HG03025 (cell line): ENCODE data around the gene TRPV2.

Experiments used
- ATAC-seq: cut with Tn5 transposase; IDR thresholded peaks from one replicate; pipeline ENCODE4 v1.9.1; 2021; ENCODE audit warnings: mild to moderate bottlenecking, moderate library complexity; ENCODE audit not compliant: unreplicated experiment, low FRiP score

The TRPV2 gene

DNA sequence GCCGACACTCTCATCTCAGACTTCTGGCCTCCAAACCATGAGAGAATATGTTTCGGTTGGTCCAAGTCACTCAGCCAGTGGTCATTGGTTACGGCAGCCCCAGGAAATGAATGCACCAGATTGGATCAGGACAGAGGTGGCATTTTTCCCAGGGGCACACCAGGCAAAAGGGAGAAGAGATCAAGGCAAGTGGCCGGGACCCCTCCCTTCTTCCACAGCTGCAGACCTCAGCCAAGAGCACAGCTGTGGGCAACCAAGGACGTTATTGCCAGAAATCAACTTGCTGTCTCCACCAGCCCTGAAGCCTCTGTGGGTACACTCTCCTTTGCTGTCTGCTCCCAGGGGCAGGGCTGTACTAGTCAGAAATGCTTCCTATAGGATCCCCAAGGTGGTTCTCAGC lies 55.9 kb downstream of the TRPV2 start:
- ATAC-seq, result no peak

- no peak for ATAC-seq
Measured at GRCh38 chr17:16472539-16472938, 57.2 kb downstream of the TRPV2 start.

DNA sequence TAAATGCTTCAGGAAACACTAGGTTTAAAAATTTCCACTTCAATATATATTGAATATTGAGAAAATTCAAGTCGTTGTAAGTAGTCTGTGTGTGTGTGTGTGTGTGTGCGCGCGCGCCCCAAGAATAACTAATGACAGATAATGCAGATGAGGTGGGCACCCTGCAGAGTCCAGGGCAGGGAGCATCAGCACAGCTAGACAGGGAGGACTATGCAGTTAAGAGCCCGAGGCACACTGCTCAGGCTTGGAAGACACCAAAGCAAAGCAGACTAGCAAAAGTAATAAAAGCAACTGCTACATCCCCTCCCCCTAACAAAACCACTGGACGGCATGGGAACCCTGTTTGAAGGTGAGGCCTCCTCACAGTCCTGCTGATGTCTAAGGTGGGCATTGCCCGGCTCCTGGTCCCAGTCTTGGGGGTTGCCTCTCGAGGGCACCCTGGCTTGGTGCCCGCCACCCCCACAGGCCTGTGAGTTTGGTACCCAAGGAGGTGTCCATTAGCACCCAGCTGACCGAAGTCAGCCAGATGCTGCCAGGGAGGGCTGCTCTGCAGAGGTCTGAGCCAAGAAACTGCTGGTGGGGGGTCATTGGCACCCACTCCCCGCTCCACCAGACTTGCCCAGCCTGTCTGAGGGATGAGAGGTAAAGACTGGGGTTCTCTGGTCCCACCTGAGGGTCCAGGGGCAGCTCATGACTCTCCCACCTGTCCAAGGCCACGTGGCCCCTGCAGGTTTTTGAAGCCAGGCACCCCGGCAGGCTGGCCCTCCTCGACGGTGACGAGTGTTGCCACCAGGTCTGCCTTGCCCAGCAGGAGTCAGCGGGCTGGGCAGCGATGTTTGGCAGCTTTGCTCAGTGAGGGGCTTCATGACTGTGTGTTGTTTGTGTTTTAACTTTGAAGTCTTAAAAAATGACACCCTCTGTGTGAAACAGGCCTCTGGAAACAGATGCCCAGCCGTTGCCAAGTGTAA lies 58.0 kb downstream of the TRPV2 start:
- ATAC-seq, result no peak

DNA sequence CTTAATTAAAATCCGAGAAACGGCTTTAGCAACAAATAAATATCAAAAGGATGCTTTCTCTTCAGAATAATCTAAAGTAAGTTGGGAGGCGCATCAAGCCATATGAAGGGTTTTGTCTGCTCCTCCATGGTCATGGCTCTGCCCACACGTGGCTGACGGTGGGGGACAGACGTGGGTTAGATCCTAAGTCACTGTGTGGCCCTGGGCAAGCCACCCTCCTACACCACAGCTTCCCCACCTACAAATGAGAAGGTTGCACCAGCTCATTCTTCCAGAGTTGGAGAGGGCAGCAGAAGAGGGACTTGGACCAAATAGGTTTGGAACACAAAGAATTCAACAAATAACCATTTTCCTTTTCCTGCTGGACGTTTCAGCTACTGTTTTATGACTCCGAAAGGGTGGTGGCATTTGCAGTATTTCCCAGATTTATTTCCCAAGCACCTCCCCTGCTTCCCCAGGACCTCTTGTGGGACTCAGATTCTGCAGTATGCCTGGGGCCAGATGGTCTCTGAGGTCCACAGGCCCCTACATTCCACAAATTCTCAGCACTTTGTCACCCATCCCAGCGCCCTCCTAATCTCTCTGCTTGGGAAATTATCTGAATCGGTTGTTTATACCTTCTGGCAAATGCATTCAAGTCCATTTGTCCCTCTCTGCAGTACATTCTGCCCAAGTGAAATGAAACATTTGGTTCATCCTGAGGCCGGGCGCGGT lies 58.8 kb downstream of the TRPV2 start:
- no peak for ATAC-seq

DNA sequence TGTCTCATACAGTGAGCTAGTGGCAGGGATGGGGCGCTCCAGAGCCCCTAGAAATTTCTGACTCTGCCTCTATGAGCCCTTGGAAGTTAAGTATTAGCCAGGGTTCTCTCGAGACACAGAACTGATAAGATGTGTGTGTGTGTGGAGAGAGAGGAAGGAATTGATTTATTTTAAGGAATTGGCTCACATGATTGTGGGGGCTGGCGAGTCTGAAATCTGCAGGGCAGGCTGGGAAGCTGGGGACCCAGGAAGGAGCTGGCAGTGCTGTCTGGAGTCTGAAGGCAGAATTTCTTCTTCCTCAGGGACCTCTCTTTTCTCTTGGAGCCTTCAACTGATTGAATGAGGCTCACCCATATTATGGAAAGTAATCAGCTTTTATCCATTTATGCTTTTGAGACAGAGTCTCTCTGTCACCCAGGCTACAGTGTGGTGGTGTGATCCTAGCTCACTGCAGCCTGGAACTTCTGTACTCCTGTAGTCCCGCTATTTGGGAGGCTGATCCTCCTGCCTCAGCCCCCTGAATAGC lies 59.9 kb downstream of the TRPV2 start:
- no peak for ATAC-seq

GRCh38 chr17:16477255-16477654 lies 61.9 kb downstream of the TRPV2 start:
- no peak for ATAC-seq

GRCh38 chr17:16477666-16478065 lies 62.3 kb downstream of the TRPV2 start:
- ATAC-seq, result no peak

DNA sequence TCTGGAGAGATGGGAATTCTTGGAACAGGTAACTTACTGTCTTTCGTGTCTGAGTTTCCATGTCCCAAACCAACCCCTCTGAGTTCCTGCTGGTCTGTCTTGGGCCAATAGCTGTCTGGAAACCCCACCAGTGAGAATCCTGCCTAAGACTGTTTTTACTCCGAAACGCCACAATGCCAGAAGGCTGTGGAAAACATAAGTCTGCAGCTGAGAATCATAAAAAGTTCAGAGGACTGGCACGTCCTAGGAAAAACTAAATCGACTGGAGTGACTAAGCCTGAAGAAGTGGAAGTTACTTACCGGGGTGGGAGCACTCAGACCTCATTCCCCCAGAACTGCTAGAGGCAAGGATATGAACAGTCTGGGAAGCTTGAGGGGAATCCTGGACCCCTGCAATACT lies 63.3 kb downstream of the TRPV2 start:
- ATAC-seq, result no peak

DNA sequence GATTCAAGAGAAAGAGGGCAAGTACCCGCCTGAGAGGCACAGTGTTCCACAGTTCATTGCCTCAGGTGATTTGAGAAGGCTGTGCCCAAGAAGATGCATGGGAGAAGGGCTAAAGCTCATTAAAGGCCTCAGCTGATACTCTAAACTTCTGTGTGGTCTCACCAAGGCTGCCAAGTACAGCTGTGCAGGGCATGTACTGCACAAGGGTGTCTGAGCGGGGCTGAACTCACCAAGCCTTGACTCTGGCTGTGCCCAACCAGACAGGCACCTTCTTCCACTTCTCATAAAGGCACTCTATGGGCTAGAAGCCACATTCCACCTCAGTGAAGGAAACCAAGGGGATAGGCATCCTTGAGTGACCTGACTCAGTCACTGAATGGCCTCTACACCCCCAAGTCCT lies 63.9 kb downstream of the TRPV2 start:
- no peak for ATAC-seq

- ATAC-seq, result no peak
Measured at GRCh38 chr17:16480995-16481394, 65.6 kb downstream of the TRPV2 start.

- no peak for ATAC-seq
Measured at GRCh38 chr17:16482253-16482652, 66.9 kb downstream of the TRPV2 start.

DNA sequence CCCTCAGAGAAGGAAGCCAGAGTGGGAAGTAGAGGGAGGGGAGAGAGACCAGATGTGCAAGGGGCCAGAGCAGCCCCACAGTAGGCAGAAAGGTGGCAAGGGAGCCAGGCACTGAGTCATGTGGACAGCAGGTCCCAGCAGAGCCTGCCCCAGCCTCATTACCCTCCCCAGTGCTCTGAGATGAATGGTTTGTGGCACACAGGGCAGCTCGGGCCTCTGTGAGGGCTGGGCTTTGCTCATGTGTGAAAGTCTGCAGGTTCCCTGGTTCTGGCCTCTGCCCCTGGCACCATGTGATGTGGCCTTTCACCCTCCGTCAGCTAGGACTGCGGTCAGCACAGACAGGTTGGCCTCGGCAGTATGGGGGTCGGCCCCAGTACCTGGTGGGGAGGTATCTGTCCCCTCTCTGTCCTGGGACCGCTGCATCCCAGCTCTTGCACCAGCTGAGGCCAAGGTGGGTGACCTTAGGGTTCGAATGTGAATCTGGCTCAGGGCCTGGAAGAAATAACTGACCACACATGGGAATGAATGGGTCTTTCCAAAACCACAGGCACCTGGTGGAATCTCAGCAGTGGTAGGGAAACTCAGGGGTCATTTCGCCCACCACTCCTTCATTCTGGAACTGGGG lies 67.8 kb downstream of the TRPV2 start:
- no peak for ATAC-seq

GRCh38 chr17:16484445-16485175 lies 69.2 kb downstream of the TRPV2 start:
- ATAC-seq, result no peak
